Globus pallidus (tissue), 1 donor: ENCODE data around the gene YPEL1.
"Not testable (repeated sequence)": the region's sequence is repeated elsewhere in the genome, so short reads cannot be mapped to it uniquely, and the experiment has no call there.

Experiments used
- DNase-seq: peaks from one replicate; pipeline ENCODE4 v3.0.0-alpha.2; 2015; ENCODE audit warnings: low spot score

YPEL1 gene

GRCh38 chr22:21753374-21754111, 17.9 kb upstream of the YPEL1 start:
- no peak for DNase-seq

- DNase-seq, result no peak
Observed at GRCh38 chr22:21752276-21752675, 16.7 kb upstream of the YPEL1 start.

- DNase-seq, result no peak
Observed at GRCh38 chr22:21745948-21746347, 10.4 kb upstream of the YPEL1 start.

GRCh38 chr22:21744917-21745316, 9.3 kb upstream of the YPEL1 start:
- DNase-seq, result not testable (repeated sequence)

GRCh38 chr22:21741790-21742189, 6.2 kb upstream of the YPEL1 start:
- DNase-seq, result no peak

- DNase-seq, result no peak
Observed at GRCh38 chr22:21741059-21741458, 5.5 kb upstream of the YPEL1 start.

- DNase-seq, result no peak
Observed at GRCh38 chr22:21739828-21740377, 4.3 kb upstream of the YPEL1 start.

- no peak for DNase-seq
Observed at GRCh38 chr22:21738966-21739365, 3.4 kb upstream of the YPEL1 start.

GRCh38 chr22:21738081-21738480, 2.5 kb upstream of the YPEL1 start:
- no peak for DNase-seq

- DNase-seq, result no peak
Observed at GRCh38 chr22:21736948-21737347, 1.4 kb upstream of the YPEL1 start.

GRCh38 chr22:21736084-21736642, 569 bp upstream of the YPEL1 start:
- no peak for DNase-seq

- DNase-seq, result no peak
Observed at GRCh38 chr22:21734540-21735199, 924 bp downstream of the YPEL1 start.

GRCh38 chr22:21731503-21731902, 4.1 kb downstream of the YPEL1 start:
- no peak for DNase-seq

- DNase-seq, result no peak
Observed at GRCh38 chr22:21730535-21731308, 4.9 kb downstream of the YPEL1 start.

- DNase-seq, result not testable (repeated sequence)
Observed at GRCh38 chr22:21729184-21729583, 6.4 kb downstream of the YPEL1 start.

GRCh38 chr22:21728270-21728669, 7.3 kb downstream of the YPEL1 start:
- no peak for DNase-seq

- no peak for DNase-seq
Observed at GRCh38 chr22:21727768-21728167, 7.8 kb downstream of the YPEL1 start.

GRCh38 chr22:21727159-21727558, 8.4 kb downstream of the YPEL1 start:
- DNase-seq, result no peak

- DNase-seq, result no peak
Observed at GRCh38 chr22:21726650-21727049, 8.9 kb downstream of the YPEL1 start.

GRCh38 chr22:21725956-21726649, 9.5 kb downstream of the YPEL1 start:
- DNase-seq, result no peak

- DNase-seq, result not testable (repeated sequence)
Observed at GRCh38 chr22:21724496-21724895, 11.1 kb downstream of the YPEL1 start.
